Caki2 (cell line): Measurements from ENCODE around the gene TOX2. TPM values are rescaled to one million over a fixed set of nuclear protein-coding genes. Genes with fewer than 3 reads are reported as not detected.

Source experiments
- DNase-seq: peaks from one replicate; pipeline ENCODE4 v3.0.0-alpha.2; 2015; ENCODE audit warnings: low read depth
- in situ Hi-C: cut with HindIII; loops from 2 replicates; pipeline ENCODE4 v1.10.0; 2016; ENCODE audit warnings: low sequenced_read_pairs, low pct_unique_long_range_greater_than_20kb, mixed read lengths
- total RNA-seq: library from RNA; depleted of rRNA; stranded (reverse); fragments of >200 nt; shearing (Covaris generic); gene quantifications from 2 replicates; pipeline ENCODE4 v1.2.3, GENCODE V29; 2014; ENCODE audit warnings: low replicate concordance

The TOX2 gene
- total RNA-seq, 1 experiment from 2014 or later: not detected

DNA sequence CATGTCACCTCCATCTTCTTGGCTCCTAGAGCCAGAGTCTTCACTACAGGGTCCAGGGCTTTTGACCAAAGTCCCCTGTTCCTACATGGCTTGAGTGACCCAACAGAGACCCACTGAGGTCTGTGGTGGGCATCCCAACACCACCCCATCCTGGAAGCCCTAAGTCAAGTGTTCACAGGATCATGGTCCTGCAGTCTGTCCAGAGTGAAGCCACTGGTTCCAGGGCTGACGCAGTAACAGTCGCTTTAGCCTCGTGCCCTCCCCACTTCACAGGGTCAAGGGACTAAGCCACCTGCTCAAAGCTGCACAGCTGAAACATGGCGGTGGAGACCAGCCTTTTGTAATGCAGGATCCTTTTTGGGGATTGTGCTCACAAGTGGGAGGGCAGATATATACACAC lies 138.4 kb downstream of the TOX2 start:
- no peak for DNase-seq
- in situ Hi-C loops: no loop called here

- no peak for DNase-seq
- in situ Hi-C loops: no loop called here
Observed at GRCh38 chr20:44054118-44054517, 139.5 kb downstream of the TOX2 start.

DNA sequence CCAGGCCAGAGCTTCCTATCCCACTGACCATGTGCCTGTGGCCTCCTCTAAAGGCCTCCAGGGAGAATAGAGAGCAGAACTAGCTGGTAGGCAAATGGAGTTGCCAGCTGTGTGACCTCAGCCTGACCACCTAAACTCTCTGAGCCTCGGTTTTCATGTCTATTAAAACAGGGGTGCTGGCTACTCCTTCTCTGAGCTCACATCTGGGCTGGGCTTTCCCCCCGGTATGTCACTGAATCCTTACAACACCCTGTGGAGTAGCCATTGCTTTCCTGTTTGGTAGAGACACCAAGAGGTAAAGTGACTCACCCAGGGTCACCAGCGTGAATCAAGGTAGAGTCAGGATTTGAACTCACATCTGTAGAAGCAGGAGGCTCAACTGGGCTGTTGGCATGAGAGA lies 140.2 kb downstream of the TOX2 start:
- no peak for DNase-seq
- in situ Hi-C loops: no loop called here

DNA sequence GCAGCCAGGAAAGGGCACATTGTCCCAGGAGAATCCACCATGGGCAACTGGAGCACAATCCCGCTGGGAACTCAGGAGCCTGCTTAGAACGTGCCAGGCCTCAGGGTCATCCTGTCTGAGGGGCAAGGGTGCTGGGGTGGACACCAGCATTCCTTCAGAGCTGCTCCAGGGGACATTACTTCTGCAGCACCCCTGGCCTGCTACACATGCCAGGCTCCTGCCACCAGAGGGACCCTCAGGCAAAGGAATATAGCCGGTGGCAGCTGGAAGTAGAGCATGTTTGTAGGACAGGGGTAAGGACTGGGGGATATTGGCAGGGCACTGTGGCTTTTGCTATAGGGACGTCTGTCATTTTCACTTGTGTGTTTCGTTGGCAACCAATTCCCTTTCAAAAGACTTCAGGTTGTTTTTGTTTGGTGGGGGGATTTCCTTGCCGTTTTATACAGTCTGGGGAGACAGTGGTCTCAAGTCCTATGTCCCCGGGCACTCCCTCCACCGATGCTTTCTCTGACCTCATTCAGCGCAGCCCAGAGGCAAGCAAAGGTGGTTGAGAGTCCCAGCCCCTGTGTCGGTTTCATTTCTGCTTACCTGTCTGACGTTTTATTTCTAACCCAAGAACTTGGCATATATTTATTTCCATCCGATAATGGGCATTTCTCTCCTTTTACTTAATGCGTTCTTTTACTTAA lies 141.5 kb downstream of the TOX2 start:
- peak; percentile 32 for DNase-seq
- in situ Hi-C loops: no loop called here

DNA sequence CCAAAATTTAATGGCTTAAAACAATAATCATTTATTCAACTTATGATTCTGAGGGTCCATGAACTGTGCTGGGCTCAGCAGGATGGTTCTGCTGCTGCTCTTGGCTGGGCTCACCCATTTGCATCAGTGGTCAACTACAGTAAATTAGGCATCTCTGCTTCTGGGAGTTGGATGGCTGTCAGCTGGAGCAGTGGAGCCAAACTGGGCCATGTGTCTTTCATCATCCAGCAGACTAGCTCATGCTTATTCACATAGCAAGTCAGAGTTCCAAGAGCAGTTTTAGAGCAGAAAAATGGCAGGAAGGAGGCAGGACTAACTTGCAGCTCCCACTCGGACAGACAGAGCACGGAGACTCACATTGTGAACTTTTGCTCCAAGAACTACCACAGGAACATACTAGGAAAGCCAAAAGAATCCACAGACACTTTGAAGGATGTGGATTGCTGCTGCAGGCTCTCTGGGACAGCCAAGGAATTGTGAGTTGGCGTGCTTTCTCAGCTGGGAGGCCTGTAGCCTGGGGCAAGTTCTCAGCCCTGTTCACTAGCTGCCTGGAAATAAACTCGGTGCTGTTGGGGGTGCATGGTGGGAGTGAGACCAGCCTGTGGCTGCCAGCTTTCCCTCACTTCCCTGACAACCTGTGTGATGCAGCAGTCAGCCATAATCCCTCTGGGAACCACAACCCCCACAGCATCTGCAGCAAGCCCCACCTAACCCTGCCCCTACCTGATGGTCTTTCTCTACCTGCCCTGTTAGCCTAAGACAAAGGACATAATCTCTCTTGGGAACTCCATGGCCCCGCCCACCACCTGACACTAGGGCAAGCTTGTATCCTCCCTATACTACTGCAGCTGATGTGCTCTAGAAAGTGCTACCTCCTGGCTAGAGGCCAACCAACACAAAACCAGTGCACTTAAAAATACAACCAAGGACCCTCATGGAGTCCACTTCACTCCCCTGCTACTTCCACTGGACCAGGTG lies 143.3 kb downstream of the TOX2 start:
- in situ Hi-C loops: no loop called here
- no peak for DNase-seq

- in situ Hi-C loops: no loop called here
- no peak for DNase-seq
Observed at GRCh38 chr20:44064501-44065400, 150.1 kb downstream of the TOX2 start.

DNA sequence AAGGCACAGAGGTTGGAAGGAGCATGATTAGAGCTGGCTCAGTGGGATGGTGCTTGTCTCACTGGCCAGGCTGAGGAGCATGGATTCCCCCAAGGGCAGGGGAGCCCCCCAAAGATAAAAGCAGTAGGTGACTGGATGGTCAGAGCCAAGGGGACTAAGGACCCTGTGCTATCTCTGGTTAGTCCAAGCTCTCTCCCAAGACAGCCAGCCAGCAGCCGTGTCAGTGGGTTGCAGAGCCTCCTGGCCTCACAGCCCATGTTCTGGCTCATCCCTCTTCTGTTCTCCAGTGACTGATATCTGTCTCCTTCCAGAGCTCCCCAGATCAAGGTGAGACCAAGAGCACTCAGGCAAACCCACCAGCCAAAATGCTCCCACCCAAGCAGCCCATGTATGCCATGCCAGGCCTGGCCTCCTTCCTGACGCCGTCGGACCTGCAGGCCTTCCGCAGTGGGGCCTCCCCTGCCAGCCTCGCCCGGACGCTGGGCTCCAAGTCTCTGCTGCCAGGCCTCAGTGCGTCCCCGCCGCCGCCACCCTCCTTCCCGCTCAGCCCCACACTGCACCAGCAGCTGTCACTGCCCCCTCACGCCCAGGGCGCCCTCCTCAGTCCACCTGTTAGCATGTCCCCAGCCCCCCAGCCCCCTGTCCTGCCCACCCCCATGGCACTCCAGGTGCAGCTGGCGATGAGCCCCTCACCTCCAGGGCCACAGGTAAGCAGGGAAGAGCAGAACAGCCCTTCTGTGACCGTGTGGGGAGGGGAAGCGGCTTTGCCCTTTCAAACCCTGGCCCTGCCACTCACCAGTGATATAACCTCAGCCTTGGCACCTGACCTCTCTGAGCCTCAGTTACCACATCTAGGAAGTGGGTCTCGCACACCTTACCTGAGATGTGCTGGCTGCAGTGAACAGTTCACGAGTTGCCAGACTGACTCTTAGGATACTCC lies 151.0 kb downstream of the TOX2 start:
- no peak for DNase-seq
- in situ Hi-C loops: no loop called here

DNA sequence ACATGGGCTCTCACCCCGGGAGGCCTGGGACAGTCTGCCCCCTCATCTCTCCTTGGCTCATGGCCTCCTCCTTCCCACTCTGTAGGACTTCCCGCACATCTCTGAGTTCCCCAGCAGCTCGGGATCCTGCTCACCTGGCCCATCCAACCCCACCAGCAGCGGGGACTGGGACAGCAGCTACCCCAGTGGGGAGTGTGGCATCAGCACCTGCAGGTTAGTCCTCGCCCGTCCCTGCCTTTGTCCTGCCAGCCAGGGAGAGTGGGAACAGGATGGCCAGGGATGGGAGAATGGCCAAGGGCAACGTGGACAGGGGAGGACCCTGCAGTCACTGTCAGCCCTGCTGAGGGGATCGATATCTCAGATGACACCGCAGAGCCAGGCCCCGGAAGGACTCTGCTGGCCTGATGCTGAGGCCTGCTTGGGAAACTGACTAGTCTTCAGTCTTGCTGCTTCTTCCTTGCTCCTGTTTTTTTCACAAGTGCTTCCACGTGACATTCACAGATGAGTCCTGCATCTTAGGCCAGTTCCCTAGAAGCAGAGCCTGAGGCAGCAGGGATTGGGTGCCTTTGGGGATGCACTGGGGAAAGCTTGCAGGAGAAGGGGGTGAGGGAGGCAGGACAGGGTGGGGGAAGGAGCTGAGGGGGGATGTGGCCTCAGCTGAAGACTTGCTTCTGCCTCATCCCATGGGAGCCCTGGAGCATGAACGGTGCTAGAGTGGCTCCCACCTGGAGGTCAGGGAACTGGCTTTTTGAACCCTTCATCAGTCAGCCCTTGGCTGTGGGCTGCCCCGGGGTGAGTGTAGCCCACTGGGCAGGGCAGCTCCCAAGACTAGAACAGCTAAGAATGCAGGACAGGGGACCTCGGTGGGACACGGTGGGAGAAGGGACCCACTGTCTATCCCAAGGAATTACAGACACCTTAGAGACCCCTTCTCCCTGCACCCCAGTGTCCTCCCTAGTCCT lies 152.3 kb downstream of the TOX2 start:
- in situ Hi-C loops: no loop called here
- no peak for DNase-seq

DNA sequence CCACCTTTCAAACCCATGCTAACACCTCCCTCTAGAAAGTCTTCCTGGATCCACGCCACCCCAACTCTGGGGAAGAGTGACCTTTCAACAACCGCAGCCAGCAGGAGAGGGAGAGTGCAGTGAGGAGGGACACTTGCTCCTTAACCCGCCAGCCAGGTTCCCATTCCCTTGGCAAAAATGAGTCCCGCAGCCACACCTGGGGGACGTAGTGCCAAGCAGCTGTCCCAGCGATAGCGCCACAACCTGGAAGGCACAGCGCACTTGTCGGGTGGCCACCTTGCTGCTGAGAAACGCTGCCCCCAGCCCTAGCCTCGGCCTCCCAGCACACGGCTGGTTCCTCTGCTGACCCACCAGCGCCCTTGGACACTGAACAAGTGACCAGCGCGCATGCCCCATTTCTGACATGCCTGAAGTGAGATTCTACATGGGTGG lies 153.0 kb downstream of the TOX2 start:
- in situ Hi-C loops: no loop called here

DNA sequence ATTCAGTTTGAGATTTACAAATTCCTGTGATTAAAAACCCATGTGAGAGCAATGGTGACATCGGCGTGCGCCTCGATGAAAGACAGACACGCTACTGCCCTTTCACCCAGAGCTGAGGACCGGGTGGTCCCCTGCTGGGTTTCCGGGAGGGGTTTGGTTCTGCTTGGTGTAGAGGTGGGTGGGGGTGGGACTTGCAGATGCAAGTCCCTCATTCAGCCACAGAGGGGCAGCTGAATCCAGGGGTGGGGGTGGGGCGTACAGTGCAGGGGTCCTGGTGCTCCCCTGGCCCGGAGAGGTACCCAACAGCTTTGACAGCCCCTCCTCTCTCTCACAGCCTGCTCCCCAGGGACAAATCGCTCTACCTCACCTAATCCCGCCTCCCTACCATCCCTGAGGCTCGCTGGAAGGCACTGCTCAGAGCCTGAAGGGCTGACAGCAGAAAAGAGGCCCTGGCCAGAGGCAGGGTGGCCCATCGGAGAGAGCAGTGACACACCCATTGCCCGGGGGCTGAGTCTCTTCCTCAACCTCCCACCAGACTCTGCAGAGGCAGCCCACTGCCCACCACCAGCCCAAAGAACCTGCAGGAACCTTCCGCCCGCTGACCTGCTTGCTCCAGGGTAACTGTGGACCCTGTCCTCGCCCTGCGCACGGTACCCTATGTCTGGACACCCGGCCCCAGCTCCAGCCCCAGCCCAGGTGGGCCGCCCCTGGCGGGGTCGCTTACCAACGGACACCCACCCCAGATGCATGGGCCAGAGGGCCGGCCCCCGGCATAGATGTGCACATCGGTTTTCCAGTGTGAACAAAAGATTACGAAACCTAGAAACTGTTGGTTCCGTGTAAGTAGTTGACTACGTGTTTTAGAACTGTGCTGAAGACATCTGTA lies 153.9 kb downstream of the TOX2 start:
- no peak for DNase-seq
- in situ Hi-C loops: no loop called here

More for the DNA sequence above, 153.0 kb downstream of the TOX2 start:
- DNase-seq: no peak

GRCh38 chr20:44069203-44070011 lies 154.8 kb downstream of the TOX2 start:
- in situ Hi-C loops: no loop called here
- DNase-seq: no peak

DNA sequence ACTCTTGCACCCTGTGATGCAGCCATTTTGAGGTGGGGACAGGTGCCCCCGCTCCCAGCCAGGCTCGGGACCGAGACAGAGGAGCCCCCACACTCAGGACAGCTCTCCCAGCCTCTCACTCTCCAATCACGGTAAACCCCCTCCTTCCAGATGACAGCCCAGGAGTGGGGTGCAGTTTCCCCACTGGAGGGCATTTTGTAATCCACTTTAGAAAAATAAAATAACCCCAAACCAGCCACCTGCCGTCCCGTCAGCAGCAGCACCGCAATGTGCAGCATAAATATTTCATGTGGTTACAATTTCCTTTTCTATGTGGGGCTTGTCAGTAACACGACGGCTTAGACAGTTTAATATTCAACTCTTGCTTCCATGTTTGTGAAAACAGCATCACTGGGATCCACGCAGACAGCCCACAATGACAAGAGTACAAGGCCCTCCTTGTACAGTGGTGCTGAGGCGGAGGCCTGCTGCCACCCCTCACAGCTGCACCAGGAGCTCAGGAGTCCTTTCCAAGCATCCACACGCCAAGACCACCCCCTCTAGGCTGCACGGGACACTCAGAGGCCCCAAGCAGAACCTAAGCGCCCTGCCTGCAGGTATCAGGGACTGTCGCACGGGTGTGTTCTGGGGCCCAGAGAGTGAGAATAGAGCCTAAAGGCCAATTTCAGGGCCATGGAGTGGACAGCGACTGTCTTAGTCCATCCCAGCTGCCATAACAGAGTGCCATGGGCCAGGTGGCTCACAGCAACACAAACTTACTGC lies 155.7 kb downstream of the TOX2 start:
- no peak for DNase-seq
- in situ Hi-C loops: no loop called here

DNA sequence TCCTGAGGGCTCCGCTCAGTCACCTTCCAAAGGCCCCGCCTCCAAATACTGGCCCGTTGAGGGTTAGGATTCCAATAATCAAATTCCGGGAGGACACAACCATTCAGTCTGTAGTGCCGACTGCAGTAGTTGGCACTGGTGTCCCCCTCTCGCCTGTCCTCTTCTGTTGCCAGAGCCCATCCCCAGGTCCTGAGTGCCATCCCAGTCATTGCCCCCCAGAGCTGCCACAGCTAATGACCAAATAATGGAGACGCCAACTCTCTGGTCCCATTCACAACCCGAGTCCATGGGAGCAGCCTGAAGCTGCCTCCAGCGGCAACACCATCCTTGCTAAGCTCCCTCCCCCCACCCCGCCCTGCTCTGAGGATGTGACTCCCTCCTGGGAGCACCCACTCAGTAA lies 156.4 kb downstream of the TOX2 start:
- DNase-seq: no peak
- in situ Hi-C loops: no loop called here

DNA sequence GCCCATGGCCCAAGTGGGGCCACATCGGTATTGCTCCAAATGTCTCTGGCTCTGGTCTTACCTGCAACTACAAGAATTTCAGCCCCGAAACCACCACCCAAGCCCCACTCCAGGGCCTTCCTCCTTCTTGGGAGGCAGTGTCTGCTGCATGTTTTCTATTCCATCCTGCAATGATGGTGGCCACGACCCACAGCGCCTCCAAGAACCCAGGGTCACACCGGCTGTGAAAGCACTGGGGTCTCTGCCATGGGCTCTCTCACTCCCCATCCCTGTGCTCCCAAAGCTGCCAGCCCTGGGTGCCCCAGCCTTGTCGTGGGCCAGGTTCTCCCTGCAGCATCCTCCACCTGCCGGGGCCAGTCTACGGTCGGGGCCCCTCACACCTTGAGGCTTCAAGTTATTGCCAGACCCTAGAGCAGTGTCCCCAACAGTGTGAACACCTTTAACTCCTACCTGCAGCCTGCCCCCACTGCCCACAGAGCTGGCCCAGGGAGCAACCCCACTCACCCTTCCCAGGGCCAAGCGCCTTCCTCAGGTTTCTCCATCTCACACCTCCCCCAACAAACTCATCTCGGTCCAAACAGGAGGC lies 157.0 kb downstream of the TOX2 start:
- DNase-seq: no peak
- in situ Hi-C loops: no loop called here
